DOHH2 (cell line): ENCODE results near the gene GRIA1.

Experiments used
- H3F3A ChIP-seq: fragments of 200-600 bp; sonication (generic), shearing (Covaris generic); 2 replicates; pipeline ENCODE4 v1.6.0; 2016; ENCODE audit warnings: antibody characterized with exemption, mild to moderate bottlenecking; ENCODE audit not compliant: control insufficient read depth, insufficient read depth
- H3K27ac ChIP-seq: fragments of 200-600 bp; sonication (generic); 2 replicates; pipeline ENCODE4 v1.5.1; 2014; ENCODE audit warnings: low read depth, mild to moderate bottlenecking, low read length, moderate library complexity
- H3K27me3 ChIP-seq: fragments of 200-600 bp; sonication (generic); 2 replicates; pipeline ENCODE4 v1.6.1; 2014; ENCODE audit warnings: mild to moderate bottlenecking, low read length, mixed read lengths; ENCODE audit not compliant: control insufficient read depth
- H3K36me3 ChIP-seq: fragments of 200-600 bp; sonication (generic); 2 replicates; pipeline ENCODE4 v1.6.1; 2014; ENCODE audit warnings: mild to moderate bottlenecking, low read length, moderate library complexity, mixed read lengths; ENCODE audit not compliant: control insufficient read depth
- H3K4me1 ChIP-seq: fragments of 200-600 bp; sonication (generic); 2 replicates; pipeline ENCODE4 v1.6.1; 2014; ENCODE audit warnings: mild to moderate bottlenecking, low read length, mixed read lengths; ENCODE audit not compliant: control insufficient read depth
- H3K4me2 ChIP-seq: fragments of 200-600 bp; sonication (generic); 2 replicates; pipeline ENCODE4 v1.6.0; 2014; ENCODE audit warnings: mild to moderate bottlenecking, low read length, moderate library complexity
- H3K4me3 ChIP-seq: fragments of 200-600 bp; sonication (generic); 2 replicates; pipeline ENCODE4 v1.5.1; 2014; ENCODE audit warnings: mild to moderate bottlenecking, low read length, mixed read lengths
- H3K79me2 ChIP-seq: fragments of 200-600 bp; sonication (generic); 2 replicates; pipeline ENCODE4 v1.6.1; 2014; ENCODE audit warnings: mild to moderate bottlenecking, low read length, mixed read lengths; ENCODE audit not compliant: control insufficient read depth
- H3K9me2 ChIP-seq: fragments of 200-600 bp; sonication (generic); replicated peaks from 2 replicates; pipeline ENCODE4 v1.6.1; 2014; ENCODE audit warnings: mild to moderate bottlenecking, low read length, mixed read lengths; ENCODE audit not compliant: control insufficient read depth
- H3K9me3 ChIP-seq: fragments of 200-600 bp; sonication (generic); 2 replicates; pipeline ENCODE4 v1.6.1; 2014; ENCODE audit warnings: antibody characterized with exemption, low read length, mixed read lengths; ENCODE audit not compliant: control insufficient read depth, insufficient read depth
- H4K20me1 ChIP-seq: fragments of 200-600 bp; sonication (generic); 2 replicates; pipeline ENCODE4 v1.6.0; 2014; ENCODE audit warnings: low read depth, mild to moderate bottlenecking, antibody characterized with exemption, low read length, moderate library complexity; ENCODE audit not compliant: control insufficient read depth, insufficient read depth
- EZH2phosphoT487 ChIP-seq: fragments of 200-600 bp; sonication (generic); IDR thresholded peaks from 2 replicates; pipeline ENCODE4 v1.6.1; 2017; ENCODE audit warnings: borderline replicate concordance, mild to moderate bottlenecking, antibody characterized with exemption, low read length, moderate library complexity, mixed read lengths
- TF ChIP-seq, protein P1 (sequence below): fragments of 200-600 bp; sonication (generic); IDR thresholded peaks from one replicate; pipeline ENCODE4 v1.5.1; 2014; ENCODE audit warnings: antibody characterized with exemption, mild to moderate bottlenecking, low read depth, low read length; ENCODE audit not compliant: poor library complexity, severe bottlenecking

GRIA1 gene

DNA sequence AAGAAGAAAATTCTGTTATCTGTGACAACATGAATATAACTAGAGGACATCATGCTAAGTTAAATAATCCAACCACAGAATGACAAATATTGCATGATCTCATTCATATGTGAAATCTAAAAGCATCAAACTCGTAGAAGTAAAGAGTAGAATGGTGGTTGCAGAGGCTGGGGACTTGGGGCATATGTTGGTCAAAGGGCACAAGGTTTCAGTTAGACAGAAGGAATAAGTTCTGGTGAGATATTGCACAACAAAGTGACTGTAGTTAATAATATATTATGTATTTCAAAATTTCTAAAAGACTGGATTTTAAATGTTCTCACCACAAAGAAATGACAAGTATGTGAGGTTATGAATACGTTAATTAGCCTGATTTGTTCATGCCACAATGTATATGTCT, 24.8 kb downstream of the GRIA1 start:
- no peaks in the 10 kb centered on the region for H3K9me3 ChIP-seq
- H3K27ac ChIP-seq, result no peak overlapping the region
- no peak overlapping the region for H3K4me3 ChIP-seq
- H4K20me1 ChIP-seq, result no peaks in the 10 kb centered on the region
- no peaks in the 10 kb centered on the region for H3K79me2 ChIP-seq
- no peaks in the 10 kb centered on the region for H3F3A ChIP-seq
- no peaks in the 10 kb centered on the region for H3K27me3 ChIP-seq
- no peaks in the 10 kb centered on the region for H3K9me2 ChIP-seq
- H3K4me2 ChIP-seq, result no peak overlapping the region
- H3K4me1 ChIP-seq, result no peaks in the 10 kb centered on the region
- H3K36me3 ChIP-seq, result no peaks in the 10 kb centered on the region
- TF ChIP-seq, protein P1, sequence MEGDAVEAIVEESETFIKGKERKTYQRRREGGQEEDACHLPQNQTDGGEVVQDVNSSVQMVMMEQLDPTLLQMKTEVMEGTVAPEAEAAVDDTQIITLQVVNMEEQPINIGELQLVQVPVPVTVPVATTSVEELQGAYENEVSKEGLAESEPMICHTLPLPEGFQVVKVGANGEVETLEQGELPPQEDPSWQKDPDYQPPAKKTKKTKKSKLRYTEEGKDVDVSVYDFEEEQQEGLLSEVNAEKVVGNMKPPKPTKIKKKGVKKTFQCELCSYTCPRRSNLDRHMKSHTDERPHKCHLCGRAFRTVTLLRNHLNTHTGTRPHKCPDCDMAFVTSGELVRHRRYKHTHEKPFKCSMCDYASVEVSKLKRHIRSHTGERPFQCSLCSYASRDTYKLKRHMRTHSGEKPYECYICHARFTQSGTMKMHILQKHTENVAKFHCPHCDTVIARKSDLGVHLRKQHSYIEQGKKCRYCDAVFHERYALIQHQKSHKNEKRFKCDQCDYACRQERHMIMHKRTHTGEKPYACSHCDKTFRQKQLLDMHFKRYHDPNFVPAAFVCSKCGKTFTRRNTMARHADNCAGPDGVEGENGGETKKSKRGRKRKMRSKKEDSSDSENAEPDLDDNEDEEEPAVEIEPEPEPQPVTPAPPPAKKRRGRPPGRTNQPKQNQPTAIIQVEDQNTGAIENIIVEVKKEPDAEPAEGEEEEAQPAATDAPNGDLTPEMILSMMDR, result no peak
- TF ChIP-seq EZH2phosphoT487, result no peak

DNA sequence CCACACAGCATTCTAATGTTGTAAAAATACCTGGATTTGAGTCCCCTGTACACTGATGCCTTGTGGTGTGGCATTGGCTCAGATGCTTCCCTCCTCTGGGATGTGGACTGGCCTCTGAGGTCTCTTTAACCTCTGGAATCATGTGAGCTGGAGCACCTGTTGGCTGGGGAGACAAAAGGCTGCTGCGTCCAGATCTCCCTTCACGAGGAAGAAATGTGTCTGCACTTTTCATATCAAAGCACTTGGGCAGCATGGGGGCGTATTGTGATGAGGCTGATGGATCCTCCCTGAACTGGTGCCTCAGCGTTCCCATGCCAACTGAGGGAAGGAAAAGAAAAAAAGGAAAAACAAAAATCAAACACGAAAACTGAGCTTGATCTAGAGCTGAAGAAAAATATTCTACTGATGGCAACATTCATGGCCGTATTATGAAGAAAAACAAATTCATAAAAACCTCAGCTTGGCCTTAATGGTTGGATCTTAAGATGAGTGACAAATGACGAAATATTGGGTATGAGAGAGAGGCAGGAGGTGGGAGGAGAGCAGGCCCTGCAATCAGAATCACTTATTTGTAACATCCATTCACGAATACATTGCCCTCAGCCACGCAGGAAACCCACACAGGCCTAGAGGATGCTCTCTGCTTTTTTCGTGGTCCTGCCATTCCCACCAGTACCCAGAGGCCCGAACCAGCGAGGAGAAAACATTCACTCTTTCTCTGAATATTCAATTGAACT, 26.2 kb downstream of the GRIA1 start:
- TF ChIP-seq, protein P1, result no peak
- no peak for TF ChIP-seq EZH2phosphoT487
- no peaks in the 10 kb centered on the region for H3K27me3 ChIP-seq
- H3K9me2 ChIP-seq, result no peaks in the 10 kb centered on the region
- no peaks in the 10 kb centered on the region for H3K9me3 ChIP-seq
- H3K4me2 ChIP-seq, result no peak overlapping the region
- no peaks in the 10 kb centered on the region for H4K20me1 ChIP-seq
- H3K4me1 ChIP-seq, result no peaks in the 10 kb centered on the region
- H3K4me3 ChIP-seq, result no peak overlapping the region
- no peaks in the 10 kb centered on the region for H3K79me2 ChIP-seq
- H3K27ac ChIP-seq, result no peak overlapping the region
- no peaks in the 10 kb centered on the region for H3F3A ChIP-seq
- no peaks in the 10 kb centered on the region for H3K36me3 ChIP-seq

DNA sequence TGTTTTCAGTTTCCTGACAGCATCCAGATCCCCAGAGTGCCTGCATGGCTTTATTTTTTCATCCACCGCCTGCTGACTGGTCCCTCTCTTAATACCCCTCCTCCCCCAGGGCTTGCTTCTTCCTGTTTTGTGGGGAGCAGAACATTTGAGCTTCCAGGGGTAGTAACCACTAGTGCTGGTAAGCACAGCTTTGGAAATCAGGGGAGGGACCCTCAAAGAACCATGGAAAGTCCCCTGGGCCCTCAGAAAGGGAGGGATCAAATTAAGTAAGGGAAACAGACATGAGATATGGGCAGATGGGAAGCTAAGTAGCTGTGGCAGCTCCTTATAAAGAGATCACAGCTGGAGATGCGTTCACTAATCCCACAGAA, 26.8 kb downstream of the GRIA1 start:
- no peaks in the 10 kb centered on the region for H3F3A ChIP-seq
- no peaks in the 10 kb centered on the region for H3K9me3 ChIP-seq
- no peaks in the 10 kb centered on the region for H3K79me2 ChIP-seq
- H3K4me3 ChIP-seq, result no peak overlapping the region
- no peaks in the 10 kb centered on the region for H3K36me3 ChIP-seq
- H3K9me2 ChIP-seq, result no peaks in the 10 kb centered on the region
- no peak overlapping the region for H3K4me2 ChIP-seq
- H3K27me3 ChIP-seq, result no peaks in the 10 kb centered on the region
- no peak overlapping the region for H3K27ac ChIP-seq
- H4K20me1 ChIP-seq, result no peaks in the 10 kb centered on the region
- no peaks in the 10 kb centered on the region for H3K4me1 ChIP-seq
- TF ChIP-seq, protein P1, result no peak
- no peak for TF ChIP-seq EZH2phosphoT487
